Upper lobe of left lung (tissue), 6 donors: ENCODE data around the gene ZNF763. TPM values are rescaled to one million over a fixed set of nuclear protein-coding genes. Genes with fewer than 3 reads are reported as not detected.

ENCODE experiments used
- ATAC-seq, 2 donors: fragments of 200-7000 bp; cut with Tn5 transposase; one replicate each; pipeline ENCODE4 v1.9.1; 2022; ENCODE audit warnings: mild to moderate bottlenecking in 2 of 2, moderate library complexity in 2 of 2; ENCODE audit not compliant: low FRiP score in 2 of 2
- DNase-seq, 2 donors: peaks; one replicate each; pipeline ENCODE4 v3.0.0-alpha.2; 2019 to 2020
- H3K27ac ChIP-seq, 4 donors: fragments of 200-600 bp; sonication (generic); one replicate each; pipeline ENCODE4 v1.5.1; 2016 to 2019
- H3K27me3 ChIP-seq, 4 donors: fragments of 200-600 bp; sonication (generic); one replicate each; pipeline ENCODE4 v1.5.1; 2017 to 2019
- H3K36me3 ChIP-seq, 4 donors: fragments of 200-600 bp; sonication (generic); one replicate each; pipeline ENCODE4 v1.5.1; 2016 to 2019
- H3K4me1 ChIP-seq, 4 donors: fragments of 200-600 bp; sonication (generic); one replicate each; pipeline ENCODE4 v1.5.1; 2018 to 2019
- H3K4me3 ChIP-seq, 4 donors: fragments of 200-600 bp; sonication (generic); one replicate each; pipeline ENCODE4 v1.5.1; 2017 to 2019; ENCODE audit warnings: mild to moderate bottlenecking in 2 of 4, moderate library complexity in 1 of 4
- H3K9me3 ChIP-seq, 4 donors: fragments of 200-600 bp; sonication (generic); one replicate each; pipeline ENCODE4 v1.5.1; 2018 to 2019
- CTCF ChIP-seq, 6 experiments: fragments of 450-650 bp in 4 of 6; fragments of 200-600 bp in 2 of 6; sonication (generic) in 2 of 6; IDR thresholded peaks; one replicate each; pipeline ENCODE4 v1.5.1; 2016 to 2019; ENCODE audit warnings: antibody characterized with exemption in 6 of 6
- EP300 ChIP-seq, 4 donors: sonication (generic); formaldehyde crosslinking; IDR thresholded peaks; one replicate each; pipeline ENCODE4 v1.5.1; 2017; ENCODE audit warnings: antibody characterized with exemption in 4 of 4, control low read depth in 2 of 4
- POLR2A ChIP-seq, 4 donors: fragments of 450-650 bp; IDR thresholded peaks; one replicate each; pipeline ENCODE4 v1.5.1; 2016 to 2017; ENCODE audit warnings: antibody characterized with exemption in 4 of 4, mild to moderate bottlenecking in 2 of 4
- POLR2AphosphoS5 ChIP-seq, 2 donors: sonication (generic); formaldehyde crosslinking; IDR thresholded peaks; one replicate each; pipeline ENCODE4 v1.5.1; 2017; ENCODE audit warnings: antibody characterized with exemption in 2 of 2
- WGBS, 2 donors: methylation state at CpG; one replicate each; pipeline ENCODE4 v1.1.5; 2017 to 2018; 5-methylcytosine and 5-hydroxymethylcytosine counted together
- total RNA-seq, 6 donors: library from RNA; depleted of rRNA in 4 of 6; stranded (reverse); fragments of >200 nt in 4 of 6; gene quantifications; one replicate each; pipeline versions ENCODE4 v1.1.0 to v1.2.1, GENCODE V29; 2016 to 2021
- donor health status: DM: no; HTN: no; CAD: no; lungs with moderate emphysema.
- donor health status: DM: no; HTN: yes; CAD: no; lungs with severe emphysema.

The ZNF763 gene
- total RNA-seq, 6 donors from 2014 or later = 2.4 to 9.4 (median 5.9) TPM

DNA sequence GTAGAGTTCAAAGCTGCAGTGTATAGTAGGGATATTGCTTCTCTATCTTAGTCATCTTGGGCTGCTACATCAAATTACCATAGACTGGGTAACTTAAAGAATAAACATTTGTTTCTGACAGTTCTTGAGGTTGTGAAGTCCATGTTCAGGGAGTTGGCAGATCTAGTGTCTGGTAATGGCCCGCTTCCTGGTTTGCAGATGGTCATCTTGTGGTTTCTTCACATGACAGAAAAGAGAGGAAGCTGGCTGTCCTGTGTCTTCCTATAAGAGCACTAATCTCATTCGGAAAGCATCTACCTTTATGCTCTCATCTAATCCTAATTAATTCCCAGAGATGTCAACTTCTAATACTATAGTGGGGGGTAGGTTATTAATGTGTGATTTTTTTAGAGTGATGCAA lies 6.2 kb downstream of the ZNF763 start:
- no peaks in the 10 kb centered on the region for H3K36me3 ChIP-seq
- WGBS, 2 donors = 77 to 84% methylated on average over 2 of the region's 2 CpGs
- H3K4me1 ChIP-seq = peaks cover 0 to 5% (median 1%) of the 10 kb centered on the region in 4 donors
- DNase-seq (peak in 1 of 2 donors; percentile 32), ATAC-seq (no peak)
- peaks cover 0 to 13% (median 8%) of the 10 kb centered on the region in 4 donors for H3K9me3 ChIP-seq
- TF ChIP-seq POLR2A (IDR thresholded peaks at IDR 0.05) = no peak
- TF ChIP-seq POLR2AphosphoS5 (IDR thresholded peaks at IDR 0.05) = no peak
- no peak for TF ChIP-seq CTCF (IDR thresholded peaks at IDR 0.05)
- no peak for TF ChIP-seq EP300 (IDR thresholded peaks at IDR 0.05)
- H3K27ac ChIP-seq = no peak overlapping the region
- H3K4me3 ChIP-seq = no peak overlapping the region
- no peaks in the 10 kb centered on the region for H3K27me3 ChIP-seq

DNA sequence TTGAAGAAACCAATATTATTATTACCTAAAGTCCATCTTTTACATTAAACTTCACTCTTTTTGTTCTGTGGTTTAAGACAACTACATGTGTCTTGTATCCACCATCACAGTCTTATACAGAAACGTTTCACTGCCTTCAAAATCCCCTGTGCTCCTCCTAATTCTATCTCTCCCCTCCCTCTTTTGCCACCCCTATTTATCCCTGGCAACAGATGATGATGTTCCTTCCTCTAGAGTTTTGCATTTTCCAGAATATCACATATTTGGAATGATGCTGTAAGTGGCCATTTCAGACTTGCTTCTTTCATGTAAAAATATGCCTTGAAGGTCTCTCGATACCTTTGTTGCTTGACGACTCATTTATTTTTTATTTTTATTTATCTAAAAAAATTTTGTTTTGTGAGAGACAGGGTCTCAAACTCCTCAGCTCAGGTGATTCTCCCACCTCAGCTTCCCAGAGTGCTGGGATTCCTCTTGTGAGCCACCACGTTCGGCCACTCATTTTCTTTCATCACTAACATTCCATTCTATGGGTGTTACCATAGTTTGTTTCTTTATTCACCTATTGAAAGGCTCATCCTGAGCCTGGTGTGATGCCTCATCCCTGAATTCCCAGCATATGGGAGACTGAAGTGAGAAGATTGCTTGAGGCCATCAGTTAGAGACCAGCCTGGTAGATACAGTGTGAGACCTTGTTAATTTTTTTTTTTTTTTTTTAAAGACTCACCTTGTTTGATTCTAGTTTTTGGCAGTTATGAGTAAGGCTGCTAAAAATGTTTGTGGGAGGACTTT lies 8.4 kb downstream of the ZNF763 start:
- 86% methylated on average over 5 of the region's 5 CpGs for WGBS, 2 donors
- peaks cover 5 to 14% (median 9%) of the 10 kb centered on the region in 4 donors for H3K36me3 ChIP-seq
- no peak overlapping the region for H3K27ac ChIP-seq
- DNase-seq (no peak), ATAC-seq (no peak)
- no peaks in the 10 kb centered on the region for H3K4me1 ChIP-seq
- TF ChIP-seq POLR2AphosphoS5 (IDR thresholded peaks at IDR 0.05) (no peak), EP300 (IDR thresholded peaks at IDR 0.05) (no peak)
- H3K4me3 ChIP-seq = no peak overlapping the region
- peaks cover 4 to 29% (median 25%) of the 10 kb centered on the region in 4 donors for H3K9me3 ChIP-seq
- no peaks in the 10 kb centered on the region for H3K27me3 ChIP-seq

DNA sequence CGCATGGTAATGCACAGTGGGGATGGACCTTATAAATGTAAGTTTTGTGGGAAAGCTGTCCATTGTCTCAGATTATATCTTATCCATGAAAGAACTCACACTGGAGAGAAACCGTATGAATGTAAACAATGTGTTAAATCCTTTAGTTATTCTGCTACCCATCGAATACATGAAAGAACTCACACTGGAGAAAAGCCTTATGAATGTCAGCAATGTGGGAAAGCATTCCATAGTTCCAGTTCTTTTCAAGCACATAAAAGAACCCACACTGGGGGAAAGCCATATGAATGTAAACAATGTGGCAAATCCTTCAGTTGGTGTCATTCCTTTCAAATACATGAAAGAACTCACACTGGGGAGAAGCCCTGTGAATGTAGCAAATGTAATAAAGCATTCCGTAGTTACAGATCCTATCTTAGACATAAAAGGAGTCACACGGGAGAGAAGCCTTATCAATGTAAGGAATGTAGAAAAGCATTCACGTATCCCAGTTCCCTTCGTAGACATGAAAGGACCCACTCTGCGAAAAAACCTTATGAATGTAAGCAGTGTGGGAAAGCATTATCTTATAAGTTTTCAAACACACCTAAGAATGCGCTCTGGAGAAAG lies 13.8 kb downstream of the ZNF763 start:
- peaks cover 5 to 27% (median 22%) of the 10 kb centered on the region in 4 donors for H3K36me3 ChIP-seq
- DNase-seq = no peak
- no peak overlapping the region for H3K27ac ChIP-seq

DNA sequence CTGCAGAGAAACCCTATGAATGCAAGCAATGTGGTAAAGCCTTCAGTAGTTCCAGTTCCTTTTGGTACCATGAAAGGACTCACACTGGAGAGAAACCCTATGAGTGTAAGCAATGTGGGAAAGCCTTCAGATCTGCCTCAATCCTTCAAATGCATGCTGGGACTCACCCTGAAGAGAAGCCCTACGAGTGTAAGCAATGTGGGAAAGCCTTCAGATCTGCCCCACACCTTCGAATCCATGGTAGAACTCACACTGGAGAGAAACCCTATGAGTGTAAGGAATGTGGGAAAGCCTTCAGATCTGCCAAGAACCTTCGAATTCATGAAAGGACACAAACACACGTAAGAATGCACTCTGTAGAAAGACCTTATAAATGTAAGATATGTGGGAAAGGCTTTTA lies 14.7 kb downstream of the ZNF763 start:
- no peak for ATAC-seq
- TF ChIP-seq EP300 (IDR thresholded peaks at IDR 0.05) = no peak
- no peak for TF ChIP-seq POLR2AphosphoS5 (IDR thresholded peaks at IDR 0.05)
- TF ChIP-seq POLR2A (IDR thresholded peaks at IDR 0.05) = no peak
- no peak for TF ChIP-seq CTCF (IDR thresholded peaks at IDR 0.05)
- no peak overlapping the region for H3K4me3 ChIP-seq
- no peaks in the 10 kb centered on the region for H3K4me1 ChIP-seq
- no peak overlapping the region for H3K27ac ChIP-seq
- H3K9me3 ChIP-seq = peaks cover 35 to 65% (median 62%) of the 10 kb centered on the region in 4 donors
- DNase-seq = no peak
- WGBS, 2 donors = 92 to 93% methylated on average over 4 of the region's 4 CpGs
- no peaks in the 10 kb centered on the region for H3K27me3 ChIP-seq
- H3K36me3 ChIP-seq = peaks cover 5 to 27% (median 22%) of the 10 kb centered on the region in 4 donors

More for the DNA sequence above, 13.8 kb downstream of the ZNF763 start:
- no peaks in the 10 kb centered on the region for H3K4me1 ChIP-seq
- WGBS, 2 donors = 94 to 97% methylated on average over 9 of the region's 9 CpGs
- ATAC-seq = no peak
- H3K9me3 ChIP-seq = peaks cover 35 to 69% (median 62%) of the 10 kb centered on the region in 4 donors
- H3K27me3 ChIP-seq = no peaks in the 10 kb centered on the region
- TF ChIP-seq POLR2A (IDR thresholded peaks at IDR 0.05) (no peak), CTCF (IDR thresholded peaks at IDR 0.05) (no peak), POLR2AphosphoS5 (IDR thresholded peaks at IDR 0.05) (no peak), EP300 (IDR thresholded peaks at IDR 0.05) (no peak)
- H3K4me3 ChIP-seq = no peak overlapping the region

DNA sequence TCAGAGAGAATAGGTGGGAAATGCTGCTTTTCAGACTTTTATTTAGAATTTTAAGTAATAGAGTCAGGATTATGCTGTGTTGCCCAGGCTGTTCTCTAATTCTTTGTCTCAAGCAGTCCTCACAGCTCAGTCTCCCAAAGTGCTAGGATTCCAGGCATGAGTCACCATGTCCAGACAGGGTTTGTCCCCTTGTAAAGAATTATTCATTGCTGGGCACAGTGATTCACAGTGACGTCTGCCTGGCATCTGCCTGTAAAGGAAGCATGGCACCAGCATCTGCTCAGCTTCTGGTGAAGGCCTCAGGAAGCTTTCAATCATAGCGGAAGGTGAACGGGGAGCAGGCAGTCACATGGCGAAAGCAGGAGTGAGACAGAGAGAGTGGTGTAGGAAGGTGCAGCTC lies 17.7 kb downstream of the ZNF763 start:
- no peaks in the 10 kb centered on the region for H3K27me3 ChIP-seq
- no peak overlapping the region for H3K27ac ChIP-seq
- DNase-seq = no peak
- peaks cover 35 to 51% (median 45%) of the 10 kb centered on the region in 4 donors for H3K9me3 ChIP-seq
- peaks cover 0 to 7% (median 0%) of the 10 kb centered on the region in 4 donors for H3K4me1 ChIP-seq
- no peak overlapping the region for H3K4me3 ChIP-seq
- TF ChIP-seq CTCF (IDR thresholded peaks at IDR 0.05) (no peak), POLR2AphosphoS5 (IDR thresholded peaks at IDR 0.05) (no peak), POLR2A (IDR thresholded peaks at IDR 0.05) (no peak), EP300 (IDR thresholded peaks at IDR 0.05) (no peak)
- no peak for ATAC-seq
- peaks cover 4 to 21% (median 18%) of the 10 kb centered on the region in 4 donors for H3K36me3 ChIP-seq
- 89% methylated on average over 4 of the region's 4 CpGs for WGBS, 2 donors
